Hematopoietic multipotent progenitor cell (in vitro differentiated cells): ENCODE measurements around the gene PLCG2. TPM values are rescaled to one million over a fixed set of nuclear protein-coding genes. Genes with fewer than 3 reads are reported as not detected.
A peak's percentile ranks its signal among the peaks of the same experiment; 100 is the strongest.
"Not testable (repeated sequence)": the region's sequence is repeated elsewhere in the genome, so short reads cannot be mapped to it uniquely, and the experiment has no call there.

Experiments
- DNase-seq, 3 donors: peaks; one replicate each; pipeline ENCODE4 v3.0.0-alpha.2; 2011 to 2015; ENCODE audit warnings: low read depth in 2 of 3, low spot score in 2 of 3
- total RNA-seq: library from RNA; depleted of rRNA; stranded (reverse); fragments of >200 nt; gene quantifications from one replicate; pipeline ENCODE4 v1.2.3, GENCODE V29; 2012

Gene PLCG2
- total RNA-seq, 1 donor: 70.3 TPM

GRCh38 chr16:81786868-81787267 lies 7.8 kb downstream of the PLCG2 start:
- no peak for DNase-seq

- no peak for DNase-seq
These were observed 8.6 kb downstream of the PLCG2 start for GRCh38 chr16:81787659-81788058.

- no peak for DNase-seq
These were observed 11.2 kb downstream of the PLCG2 start for GRCh38 chr16:81790277-81790676.

DNA sequence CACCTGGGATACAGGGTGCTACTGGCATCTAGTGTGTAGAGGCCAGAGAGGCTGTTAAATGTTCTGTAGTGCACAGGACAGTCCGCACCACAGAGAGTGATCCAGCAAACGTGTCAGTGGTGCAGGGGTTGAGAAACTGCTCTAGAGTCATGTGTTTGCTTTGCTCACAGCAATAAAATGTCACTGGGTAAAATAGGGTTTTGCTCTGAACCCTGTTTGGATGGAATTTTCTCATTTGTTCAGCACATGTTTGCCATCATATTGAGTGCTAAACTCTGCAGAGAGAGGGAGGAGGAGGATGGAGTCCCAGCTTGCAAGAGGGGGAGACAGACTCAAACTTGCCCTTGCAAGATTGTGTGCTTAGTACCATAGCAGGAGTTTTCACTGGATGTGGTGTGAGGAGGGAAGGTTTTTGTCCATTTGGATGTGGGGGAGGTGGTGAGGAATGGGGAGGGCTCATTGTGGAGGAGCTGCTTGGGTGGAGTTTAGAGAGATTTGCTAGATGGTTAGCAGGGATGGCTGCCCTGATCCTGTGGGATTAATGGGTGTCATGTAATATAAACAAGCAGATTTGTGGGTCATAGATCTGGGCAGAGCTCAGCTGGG lies 11.8 kb downstream of the PLCG2 start:
- DNase-seq: no peak

DNA sequence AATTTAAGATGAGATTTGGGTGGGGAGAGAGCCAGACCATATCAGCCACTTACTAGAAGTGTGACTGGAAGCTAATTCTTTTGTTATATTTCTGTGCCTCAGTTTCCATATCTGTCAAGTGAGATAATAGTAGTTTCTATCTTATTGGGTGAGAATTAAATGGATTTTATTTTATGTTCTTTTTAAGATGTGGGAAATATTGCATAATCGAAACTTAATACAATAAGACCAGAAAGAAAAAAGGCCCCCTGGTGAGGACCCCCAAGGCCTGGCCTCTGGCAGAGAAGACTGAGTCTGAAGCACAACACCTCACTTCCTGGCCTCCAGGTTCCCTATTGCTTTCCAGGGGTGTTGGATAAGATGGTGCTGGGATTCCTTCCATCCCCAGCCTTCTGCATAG lies 13.7 kb downstream of the PLCG2 start:
- DNase-seq: no peak

DNA sequence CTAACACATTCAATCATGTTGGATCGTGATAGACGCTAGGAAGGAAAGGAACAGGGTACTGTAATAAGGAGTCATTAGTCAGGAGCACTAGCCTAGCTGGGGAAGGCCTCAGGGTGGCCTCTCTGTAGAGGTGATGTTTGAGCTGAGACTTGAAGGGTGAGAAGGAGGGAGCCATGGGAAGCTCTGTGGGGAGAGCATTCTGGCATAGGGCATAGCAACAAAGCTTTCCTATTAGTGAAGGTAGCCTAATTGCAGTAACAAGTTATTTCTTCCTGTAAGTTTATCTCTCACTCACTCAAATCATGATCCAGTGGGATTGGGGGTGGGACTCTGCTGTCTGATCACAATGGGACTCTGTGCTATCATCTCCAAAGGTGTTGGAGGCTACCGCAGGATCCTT lies 16.1 kb downstream of the PLCG2 start:
- no peak for DNase-seq

DNA sequence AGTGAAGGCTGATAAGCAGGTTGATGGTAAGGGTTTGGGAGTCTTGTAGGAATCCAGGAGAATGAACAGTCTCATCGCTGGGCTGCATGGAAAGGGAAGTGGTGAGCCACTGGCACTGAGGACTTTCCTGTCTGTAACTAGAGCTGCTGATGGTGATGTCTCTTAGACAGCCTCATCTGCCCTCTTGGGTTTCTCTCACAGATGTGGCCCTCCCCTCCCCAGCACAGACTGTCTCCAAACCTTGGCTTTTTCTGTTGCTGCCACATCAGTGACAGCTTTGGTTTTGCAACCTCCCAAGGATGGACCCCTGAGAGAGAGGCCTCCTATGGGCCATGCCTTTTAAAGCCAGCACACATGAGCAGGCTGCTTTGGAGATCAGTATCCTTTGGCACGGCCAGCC lies 16.9 kb downstream of the PLCG2 start:
- peak in 1 of 3 donors; percentile 34 for DNase-seq

DNA sequence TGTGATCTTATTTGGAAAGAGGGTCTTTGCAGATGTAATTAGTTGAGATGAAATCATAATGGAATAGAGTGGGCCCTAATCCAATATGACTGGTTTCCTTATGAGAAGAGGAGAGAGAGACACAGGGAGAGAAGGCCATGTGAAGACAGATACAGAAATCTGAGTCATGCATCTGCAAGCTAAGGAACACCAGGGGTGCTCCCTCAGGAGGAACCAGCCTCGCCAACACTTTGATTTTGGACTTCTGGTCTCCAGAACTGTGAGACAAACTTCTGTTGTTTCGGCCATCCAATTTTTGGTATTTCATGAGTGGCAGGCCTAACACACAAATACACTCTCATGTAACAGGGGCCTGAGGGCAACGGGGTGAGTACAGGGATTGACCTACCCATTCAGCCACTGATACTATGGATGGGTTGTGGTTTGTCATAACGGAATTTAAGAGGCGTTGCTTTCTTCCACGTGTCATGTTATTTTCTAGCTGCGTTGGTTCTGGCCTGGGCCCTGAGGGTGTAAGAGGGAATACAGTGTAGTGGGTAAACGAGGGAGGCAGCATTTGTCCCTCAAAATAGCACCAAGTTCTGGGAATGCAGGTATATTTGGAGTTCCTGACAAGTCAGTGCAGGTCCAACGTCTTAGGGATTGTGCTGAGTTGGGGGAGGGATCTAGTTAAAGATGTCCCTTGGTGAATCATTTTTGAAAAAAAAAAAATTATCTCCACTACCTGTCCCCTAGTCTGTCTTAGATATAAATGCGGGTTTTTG lies 17.7 kb downstream of the PLCG2 start:
- DNase-seq: no peak

DNA sequence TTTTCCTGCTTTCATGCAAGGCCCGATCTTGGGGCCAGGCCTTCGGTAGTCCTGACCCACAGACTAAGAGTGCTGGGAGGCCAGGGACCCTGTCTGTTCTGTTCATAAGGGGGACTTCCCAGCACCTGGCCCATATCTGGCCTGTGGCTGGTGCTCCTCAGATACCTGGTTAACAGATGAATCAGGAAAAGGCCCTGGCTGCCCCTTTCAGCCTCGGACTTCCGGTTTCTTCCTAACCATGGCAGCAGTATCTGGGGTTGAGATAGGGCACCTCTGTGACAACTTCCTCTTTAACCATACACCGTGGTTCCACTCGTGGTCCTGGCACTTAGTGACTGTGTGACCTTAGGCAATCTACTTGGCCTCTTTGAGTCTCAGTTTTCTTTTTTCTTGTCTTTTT lies 18.4 kb downstream of the PLCG2 start:
- DNase-seq: peak in 2 of 3 donors; percentile 63 to 68

DNA sequence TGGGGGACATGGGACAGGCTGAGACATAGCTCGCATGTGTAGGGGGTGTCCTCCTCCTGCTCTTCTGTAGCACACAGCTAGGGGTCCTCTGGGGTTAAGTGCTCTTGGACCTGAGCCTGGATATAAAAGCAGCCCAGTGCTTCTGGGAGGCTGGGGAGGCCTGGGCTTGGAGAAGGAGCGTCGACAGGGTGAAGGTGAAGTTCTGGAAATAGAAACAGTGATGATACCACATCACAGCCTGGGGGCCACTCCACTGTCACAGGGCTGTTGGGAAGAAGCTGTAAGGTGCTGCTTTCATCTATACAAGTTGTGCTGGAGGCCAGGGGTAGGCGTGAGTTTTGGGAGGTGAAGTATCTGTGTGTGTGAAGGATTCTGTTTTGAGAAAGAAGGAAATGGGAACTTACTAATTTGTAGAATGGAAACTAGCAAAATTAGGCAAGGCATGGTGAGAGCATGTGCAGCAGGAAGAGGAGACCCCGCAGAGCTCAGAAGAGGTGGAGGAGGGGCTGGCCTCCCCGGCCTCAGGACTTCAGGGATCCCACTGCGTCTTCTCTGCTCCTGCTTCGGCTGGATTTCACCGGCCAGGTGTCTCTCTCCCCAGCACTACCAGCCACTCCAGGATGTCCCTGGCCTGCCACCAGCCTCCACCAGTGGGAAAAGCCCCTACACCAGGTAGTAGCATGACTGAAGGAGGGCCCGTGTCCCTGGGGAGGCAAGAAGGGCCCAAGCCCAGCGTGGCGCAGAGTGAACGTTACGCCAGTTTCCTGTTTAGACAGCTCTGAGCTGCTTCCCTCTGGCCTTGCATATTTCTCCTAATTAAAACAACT lies 19.4 kb downstream of the PLCG2 start:
- DNase-seq: peak in 2 of 3 donors; percentile 42 to 43

DNA sequence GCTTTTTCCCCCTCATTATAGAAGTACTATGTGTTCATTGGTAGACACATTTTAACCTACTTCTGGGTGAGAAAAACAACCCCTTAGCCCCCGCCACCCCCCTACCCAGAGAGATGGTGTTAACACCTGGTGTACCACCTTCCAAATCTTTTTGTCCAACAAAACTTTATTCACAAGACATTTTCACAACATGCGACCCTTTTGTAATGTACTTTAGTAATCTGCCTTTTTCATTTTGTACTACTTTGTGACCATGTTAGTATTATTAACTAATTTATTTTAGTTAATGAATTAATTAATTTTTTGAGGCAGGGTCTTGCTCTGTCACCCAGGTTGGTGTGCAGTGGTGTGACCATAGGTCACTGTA lies 20.0 kb downstream of the PLCG2 start:
- no peak for DNase-seq

- not testable (repeated sequence) for DNase-seq
These were observed 22.6 kb downstream of the PLCG2 start for GRCh38 chr16:81801724-81802123.

- DNase-seq: no peak
These were observed 24.2 kb downstream of the PLCG2 start for GRCh38 chr16:81803332-81803731.

DNA sequence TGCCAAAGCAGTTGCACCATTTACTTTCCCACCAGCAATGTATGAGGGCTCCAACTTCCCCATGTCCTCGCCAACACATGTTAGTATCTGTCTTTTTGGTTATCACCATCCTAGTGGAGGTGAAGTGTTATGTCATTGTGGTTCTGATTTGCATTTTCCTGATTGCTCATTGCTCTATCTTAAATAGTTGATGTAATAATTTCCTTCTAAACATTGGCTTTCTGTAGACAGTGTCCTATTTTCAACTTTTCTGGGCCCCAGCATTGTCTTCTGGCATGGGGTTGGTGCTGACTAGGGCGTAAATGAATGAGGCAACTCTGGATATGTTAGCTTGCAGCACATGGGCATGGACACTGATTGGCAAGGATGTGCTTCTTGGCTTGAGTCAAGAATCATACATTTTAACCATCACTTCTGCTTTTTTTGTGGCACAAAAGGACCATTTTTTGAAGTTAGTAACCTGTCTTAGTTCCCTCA lies 25.1 kb downstream of the PLCG2 start:
- DNase-seq: no peak

DNA sequence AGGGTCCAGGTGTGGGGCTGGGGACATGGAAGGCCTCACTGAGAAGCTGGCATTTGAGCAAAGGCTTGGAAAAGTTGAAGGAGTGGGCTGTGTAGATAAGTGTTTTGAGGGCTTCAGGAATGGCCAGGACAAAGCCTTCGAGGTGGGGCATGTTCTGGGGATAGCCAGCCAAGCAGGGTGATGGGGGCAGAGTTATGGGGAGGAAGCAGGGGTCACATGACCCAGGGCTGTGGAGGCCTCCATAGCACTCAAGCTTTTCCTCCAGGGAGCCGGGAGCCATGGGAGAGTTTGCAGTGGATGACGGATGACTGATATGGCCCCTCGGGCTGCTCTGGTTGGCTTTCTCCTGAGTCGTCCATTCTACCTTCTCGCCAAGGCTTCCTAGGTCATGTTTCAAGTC lies 27.6 kb downstream of the PLCG2 start:
- DNase-seq: no peak

GRCh38 chr16:81807767-81808358 lies 28.8 kb downstream of the PLCG2 start:
- DNase-seq: no peak

DNA sequence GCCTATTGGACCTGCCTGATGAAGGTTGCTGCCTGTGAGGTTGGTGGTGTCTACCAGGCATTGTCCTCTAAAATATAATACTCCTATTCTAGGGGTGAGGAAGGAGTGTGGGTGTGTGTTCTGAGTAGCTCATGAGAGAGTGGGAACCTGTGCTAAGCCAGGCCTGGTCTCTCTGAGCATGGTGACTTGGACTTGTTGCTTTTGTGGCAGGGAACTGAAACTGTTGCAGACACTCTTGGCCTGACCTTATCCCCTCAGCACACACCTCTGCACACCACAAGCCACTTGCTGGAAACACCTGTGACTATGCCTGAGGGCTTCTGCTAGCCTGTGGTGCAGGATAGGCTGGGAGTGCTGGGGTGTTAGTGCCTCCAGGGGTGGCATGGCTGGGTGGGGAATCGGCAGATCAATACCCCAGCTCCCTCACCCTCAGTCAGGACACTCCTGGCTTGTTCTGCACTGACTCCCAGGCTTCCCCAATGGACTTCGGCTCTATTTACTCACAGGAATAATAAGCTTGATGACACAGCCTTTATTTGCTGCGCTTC lies 29.9 kb downstream of the PLCG2 start:
- no peak for DNase-seq

- DNase-seq: no peak
These were observed 30.5 kb downstream of the PLCG2 start for GRCh38 chr16:81809567-81809966.

GRCh38 chr16:81810361-81810760 lies 31.3 kb downstream of the PLCG2 start:
- DNase-seq: no peak

DNA sequence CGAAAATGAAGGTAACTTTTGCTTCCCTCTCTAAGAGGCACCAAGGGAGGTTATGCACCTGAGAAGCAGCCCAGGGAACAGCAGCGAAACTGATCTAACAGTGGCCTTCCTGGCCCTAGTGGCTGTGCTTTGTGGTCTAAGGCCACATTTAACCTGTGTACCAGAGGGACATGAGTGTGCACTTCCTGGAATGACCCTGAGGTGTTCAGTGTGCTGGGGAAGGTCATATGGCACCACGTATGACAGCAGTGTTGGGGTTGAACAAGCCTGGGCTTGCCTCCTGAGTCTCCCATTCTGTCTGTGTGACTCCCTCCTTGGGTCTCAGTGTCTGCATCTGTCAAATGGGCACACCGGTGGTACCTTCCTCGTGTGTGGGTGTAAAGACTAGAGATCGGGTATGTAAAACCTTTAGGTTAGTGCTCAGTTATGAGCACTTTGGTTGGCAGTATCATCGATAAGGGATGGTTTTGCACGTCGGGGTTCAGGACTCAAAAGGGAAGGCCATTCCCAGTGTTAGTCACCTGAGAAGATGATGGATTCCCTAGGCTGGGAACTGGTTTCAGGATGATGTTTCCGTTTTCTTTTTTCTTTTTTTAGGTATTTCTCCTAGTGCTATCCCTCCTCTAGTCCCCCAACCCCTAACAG lies 31.9 kb downstream of the PLCG2 start:
- no peak for DNase-seq
